HepG2 (cell line): ENCODE measurements around the gene NTPCR. TPM values are rescaled to one million over a fixed set of nuclear protein-coding genes. Genes with fewer than 3 reads are reported as not detected.

Experiments used
- ATAC-seq: fragments of 200-7000 bp; cut with Tn5 transposase; 3 replicates; pipeline ENCODE4 v1.9.1; 2020; ENCODE audit warnings: mild to moderate bottlenecking, moderate library complexity
- BruUV-seq: library from RNA; stranded (reverse); fragments of 400-500 nt; replicated peaks from 2 replicates; lab custom pipeline; 2021; lab: Mats Ljungman, UMichigan
- CTCF ChIA-PET: fragments of 300-600 bp; formaldehyde crosslinking; extraction: SDS; loops from one replicate; lab custom pipeline; 2021; ENCODE audit warnings: low total read pairs, inconsistent platforms, low intra/inter-chr PET ratio; lab: Yijun Ruan, JAX
- POLR2A ChIA-PET: fragments of 350-600 bp; sonication (Branson Sonifier 250); formaldehyde crosslinking; loops from one replicate; lab custom pipeline; 2020; ENCODE audit warnings: antibody characterized with exemption, inconsistent platforms; lab: Yijun Ruan, JAX
- DNase-seq: peaks from one replicate; pipeline ENCODE4 v3.0.0-alpha.2; 2015; ENCODE audit warnings: low spot score
- FAIRE-seq: peaks from 3 replicates; lab custom pipeline; 2011; peaks lifted over from hg19 to GRCh38; lab: Jason Lieb, UNC
- H2AFZ ChIP-seq: one replicate; pipeline ENCODE4 v1.6.1; 2011; ENCODE audit warnings: low read length, inconsistent platforms
- H3K27ac ChIP-seq: fragments of 300-600 bp; 3 replicates; pipeline ENCODE4 v1.8.0; 2011; ENCODE audit warnings: mixed run types, mild to moderate bottlenecking, mixed read lengths, low read length, inconsistent platforms; ENCODE audit not compliant: insufficient read depth; ENCODE audit errors: extremely low read length
- H3K27me3 ChIP-seq, 2 experiments: fragments of 200-600 bp in 1 of 2; 2 replicates in 1 of 2; 3 replicates in 1 of 2; pipeline versions ENCODE4 v1.6.0 to v1.8.0; 2011; ENCODE audit warnings: low read length in 2 of 2, mild to moderate bottlenecking in 2 of 2, moderate library complexity in 2 of 2, inconsistent platforms in 1 of 2; ENCODE audit not compliant: insufficient read depth in 2 of 2, control insufficient read depth in 1 of 2
- H3K36me3 ChIP-seq, 2 experiments: fragments of 200-600 bp in 1 of 2; replicated peaks in 1 of 2; 2 replicates in 1 of 2; 3 replicates in 1 of 2; pipeline versions ENCODE4 v1.5.1 to v1.8.0; 2011; ENCODE audit warnings: low read length in 2 of 2, inconsistent platforms in 1 of 2; ENCODE audit not compliant: insufficient read depth in 2 of 2, control insufficient read depth in 1 of 2
- H3K4me1 ChIP-seq: 2 replicates; pipeline ENCODE4 v1.5.1; 2012; ENCODE audit warnings: low read length, inconsistent platforms; ENCODE audit not compliant: insufficient read depth
- H3K4me2 ChIP-seq: 2 replicates; pipeline ENCODE4 v1.6.0; 2011; ENCODE audit warnings: low read depth, low read length, inconsistent platforms
- H3K4me3 ChIP-seq, 3 experiments: fragments of 200-600 bp in 1 of 3; sonication (generic), shearing (Covaris generic) in 1 of 3; replicated peaks in 1 of 3; 2 replicates each; pipeline ENCODE4 v1.5.1; 2011 to 2016; ENCODE audit warnings: low read length in 3 of 3, inconsistent platforms in 2 of 3, low read depth in 2 of 3, mild to moderate bottlenecking in 2 of 3, control low read depth in 1 of 3, mixed read lengths in 1 of 3; ENCODE audit not compliant: insufficient read depth in 1 of 3
- H3K79me2 ChIP-seq: one replicate; pipeline ENCODE4 v1.6.1; 2011; ENCODE audit warnings: low read length, inconsistent platforms; ENCODE audit not compliant: insufficient read depth
- H3K9ac ChIP-seq: 2 replicates; pipeline ENCODE4 v1.6.0; 2011; ENCODE audit warnings: mild to moderate bottlenecking, low read depth, low read length, inconsistent platforms; ENCODE audit not compliant: insufficient read depth
- H3K9me3 ChIP-seq: 2 replicates; pipeline ENCODE4 v1.5.1; 2012; ENCODE audit warnings: mild to moderate bottlenecking, low read length
- H4K20me1 ChIP-seq: 2 replicates; pipeline ENCODE4 v1.6.0; 2011; ENCODE audit warnings: inconsistent platforms, mild to moderate bottlenecking, low read length, moderate library complexity; ENCODE audit not compliant: insufficient read depth
- AFF4 ChIP-seq: sonication (generic); formaldehyde crosslinking; IDR thresholded peaks from 2 replicates; pipeline ENCODE4 v1.4.0; 2020; ENCODE audit warnings: missing genetic modification reagents
- ARNT ChIP-seq: fragments of 450-650 bp; IDR thresholded peaks from 2 replicates; pipeline ENCODE4 v1.6.1; 2017
- CSRNP2 ChIP-seq: sonication (generic); formaldehyde crosslinking; conservative IDR thresholded peaks from 2 replicates; pipeline ENCODE4 v1.8.0; 2022; ENCODE audit warnings: low read depth, missing genetic modification reagents
- FOXK1 ChIP-seq: sonication (generic); formaldehyde crosslinking; IDR thresholded peaks from 2 replicates; pipeline ENCODE4 v1.4.0; 2020; ENCODE audit warnings: low read depth, missing genetic modification reagents, borderline replicate concordance
- HINFP ChIP-seq: sonication (generic); formaldehyde crosslinking; IDR thresholded peaks from 2 replicates; pipeline ENCODE4 v1.4.0; 2020; ENCODE audit warnings: low read depth, mild to moderate bottlenecking, missing genetic modification reagents
- MLLT10 ChIP-seq: sonication (generic); formaldehyde crosslinking; IDR thresholded peaks from 2 replicates; pipeline ENCODE4 v1.4.0; 2020; ENCODE audit warnings: missing genetic modification reagents
- POLR2G ChIP-seq: fragments of 200-400 bp; formaldehyde crosslinking; IDR thresholded peaks from 2 replicates; pipeline ENCODE4 v1.6.1; 2018; ENCODE audit warnings: mild to moderate bottlenecking, low read depth, low read length, moderate library complexity
- RELA ChIP-seq: sonication (generic); formaldehyde crosslinking; IDR thresholded peaks from 2 replicates; pipeline ENCODE4 v1.4.0; 2020; ENCODE audit warnings: missing genetic modification reagents
- SP1 ChIP-seq, 2 experiments: fragments of 450-650 bp in 1 of 2; sonication (generic) in 1 of 2; formaldehyde crosslinking in 1 of 2; IDR thresholded peaks; 2 replicates each; pipeline versions ENCODE4 v1.4.0 to v1.6.1; 2016 to 2020; ENCODE audit warnings: missing genetic modification reagents in 1 of 2
- XRCC5 ChIP-seq: fragments of 200-400 bp; formaldehyde crosslinking; optimal IDR thresholded peaks from 2 replicates; pipeline ENCODE3; 2017; ENCODE audit warnings: mild to moderate bottlenecking, low read length
- ZBTB49 ChIP-seq: sonication (generic); formaldehyde crosslinking; IDR thresholded peaks from 2 replicates; pipeline ENCODE4 v1.4.0; 2020; ENCODE audit warnings: missing genetic modification reagents, borderline replicate concordance
- ZFP1 ChIP-seq: IDR thresholded peaks from 2 replicates; pipeline ENCODE4 v1.6.1; 2016
- ZNF207 ChIP-seq: fragments of 450-650 bp; IDR thresholded peaks from 2 replicates; pipeline ENCODE4 v1.6.1; 2016; ENCODE audit warnings: antibody characterized with exemption, borderline replicate concordance
- ZNF232 ChIP-seq: sonication (generic); formaldehyde crosslinking; IDR thresholded peaks from 2 replicates; pipeline ENCODE4 v1.4.0; 2020; ENCODE audit warnings: missing genetic modification reagents, borderline replicate concordance
- ZNF550 ChIP-seq: sonication (generic); formaldehyde crosslinking; IDR thresholded peaks from 2 replicates; pipeline ENCODE4 v1.4.0; 2020; ENCODE audit warnings: mild to moderate bottlenecking, missing genetic modification reagents, borderline replicate concordance
- WGBS: methylation state at CpG from one replicate; pipeline ENCODE4 v1.1.6; 2017; ENCODE audit warnings: low lambda C conversion rate; 5-methylcytosine and 5-hydroxymethylcytosine counted together
- in situ Hi-C: cut with HindIII; loops from 2 replicates; pipeline ENCODE4 v1.10.0; 2017; ENCODE audit warnings: low pct_unique_long_range_greater_than_20kb; ENCODE audit not compliant: extremely low pct_ligation_motif_present
- intact Hi-C: fragments of 100-400 bp; cut with micrococcal nuclease; formaldehyde crosslinking; loops from one replicate; pipeline ENCODE4 v1.10.0; 2022; ENCODE audit not compliant: unreplicated experiment
- polyA plus RNA-seq, 8 experiments: library from polyadenylated mRNA; depleted of rRNA in 3 of 8; stranded (reverse) in 7 of 8; unstranded in 1 of 8; fragments of >200 nt; fragmentation: Illumina TruSeq in 4 of 8; extraction: Trizol in 4 of 8; gene quantifications; 2 replicates each; pipeline versions ENCODE4 v1.2.1 to v1.2.3, GENCODE V29; 2011 to 2016; ENCODE audit warnings: low read depth in 4 of 8, missing spikeins in 1 of 8, mixed read lengths in 1 of 8; ENCODE audit not compliant: insufficient read depth in 1 of 8
- total RNA-seq, 5 experiments: library from RNA; depleted of rRNA; stranded (reverse); fragments of >200 nt; fragmentation: Illumina TruSeq; extraction: Trizol; gene quantifications; 2 replicates each; pipeline ENCODE4 v1.2.3, GENCODE V29; 2016; ENCODE audit warnings: low read depth in 1 of 5

The NTPCR gene
- total and polyA plus RNA-seq, 2 of the 13 experiments (the other 11 are each of a cell fraction or from before 2014, with no cell fraction given): 11.7 to 47.0 TPM

GRCh38 chr1:233005703-233006102 lies 55.3 kb downstream of the NTPCR start (continued):
- TF ChIP-seq CSRNP2 (CRISPR knock-in tag) (no peak), POLR2G (no peak), HINFP (CRISPR knock-in tag) (no peak)

- H3K79me2 ChIP-seq: no peaks in the 10 kb centered on the region
- no TSS peak for BruUV-seq
- in situ Hi-C loops: no loop called here
- no peak overlapping the region for H3K4me3 ChIP-seq
- H2AFZ ChIP-seq: no peak overlapping the region
- intact Hi-C loops: no loop called here
- H4K20me1 ChIP-seq: no peaks in the 10 kb centered on the region
- H3K9me3 ChIP-seq: no peaks in the 10 kb centered on the region
- FAIRE-seq: no peak
- H3K27ac ChIP-seq: no peak overlapping the region
- DNase-seq: no peak
- ChIA-PET POLR2A (no interaction called here), CTCF (no interaction called here)
- no peak overlapping the region for H3K4me2 ChIP-seq
- H3K4me1 ChIP-seq: no peaks in the 10 kb centered on the region
- ATAC-seq: no peak
- H3K27me3 ChIP-seq: peaks cover 0 to 8% of the 10 kb centered on the region in 2 experiments; a peak in 2 of 5 replicates
- no peak overlapping the region for H3K9ac ChIP-seq
- 39% methylated on average over 6 of the region's 6 CpGs for WGBS
- no peaks in the 10 kb centered on the region for H3K36me3 ChIP-seq
- no peak for TF ChIP-seq ARNT
- no peak for TF ChIP-seq ZFP1 (CRISPR knock-in tag)
- TF ChIP-seq RELA: no peak
- no peak for TF ChIP-seq AFF4 (CRISPR knock-in tag)
- TF ChIP-seq SP1 (IDR thresholded peaks at IDR 0.05): no peak
- TF ChIP-seq SP1 (CRISPR knock-in tag; IDR thresholded peaks at IDR 0.05): no peak
- no peak for TF ChIP-seq ZNF550 (CRISPR knock-in tag)
- no peak for TF ChIP-seq ZNF207
- TF ChIP-seq MLLT10 (CRISPR knock-in tag): no peak
- no peak for TF ChIP-seq ZNF232 (CRISPR knock-in tag)
- TF ChIP-seq FOXK1 (CRISPR knock-in tag): no peak
- no peak for TF ChIP-seq XRCC5
- TF ChIP-seq ZBTB49 (CRISPR knock-in tag): no peak
These were observed 55.7 kb downstream of the NTPCR start for GRCh38 chr1:233006108-233006507.
